HG02943 (cell line): ENCODE measurements around the gene DNAL1.
"Not testable (repeated sequence)": the region's sequence is repeated elsewhere in the genome, so short reads cannot be mapped to it uniquely, and the experiment has no call there.

Source experiments
- ATAC-seq: cut with Tn5 transposase; IDR thresholded peaks from one replicate; pipeline ENCODE4 v1.9.1; 2021; ENCODE audit warnings: mild to moderate bottlenecking, low read depth, moderate library complexity; ENCODE audit not compliant: unreplicated experiment

The DNAL1 gene

GRCh38 chr14:73637830-73638229 lies 7.0 kb upstream of the DNAL1 start:
- ATAC-seq = no peak

DNA sequence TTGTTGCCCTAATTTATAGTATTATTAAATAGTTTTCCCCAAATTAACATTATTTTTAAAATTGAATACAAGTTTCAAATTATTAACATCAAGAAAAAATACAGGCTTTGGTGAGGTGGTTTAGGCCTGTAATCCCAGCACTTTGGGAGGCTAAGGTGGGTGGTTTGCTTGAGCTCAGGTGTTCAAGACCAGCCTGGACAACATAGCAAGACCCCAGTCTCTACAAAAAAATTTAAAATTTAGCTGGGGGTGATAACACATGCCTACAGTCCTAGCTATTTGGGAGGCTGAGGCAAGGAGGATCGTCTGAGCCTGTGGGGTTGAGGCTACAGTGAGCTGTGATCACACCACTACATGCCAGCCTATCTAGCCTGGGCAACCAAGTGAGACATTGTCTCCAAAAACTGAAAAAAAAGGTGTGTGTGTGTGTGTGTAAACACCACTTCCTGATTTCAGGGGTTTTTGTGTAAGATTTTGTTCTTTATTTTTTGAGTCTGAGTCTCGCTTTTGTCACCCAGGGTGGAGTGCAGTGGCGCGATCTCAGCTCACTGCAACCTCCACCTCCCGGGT lies 3.9 kb upstream of the DNAL1 start:
- no peak for ATAC-seq

DNA sequence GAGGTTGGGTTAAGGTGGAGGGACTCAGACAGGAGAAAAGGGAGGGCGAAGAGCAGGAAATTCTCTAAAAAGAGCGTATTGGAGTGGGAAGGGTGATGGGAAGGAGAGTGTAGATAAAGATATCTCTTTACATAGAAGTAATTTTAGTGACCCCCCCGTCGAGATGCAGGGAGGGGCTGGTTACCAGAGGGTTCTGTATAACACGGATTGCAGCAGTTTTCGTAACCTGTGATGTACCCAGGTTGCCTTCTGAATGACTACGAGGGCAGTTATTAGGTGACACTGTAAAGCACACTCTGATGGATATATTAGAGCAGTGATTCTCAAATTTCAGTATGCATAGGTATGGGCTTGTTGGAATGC lies 443 bp downstream of the DNAL1 start:
- no peak for ATAC-seq

- no peak for ATAC-seq
These were observed 6.2 kb downstream of the DNAL1 start for GRCh38 chr14:73651005-73651404.

- ATAC-seq = no peak
These were observed 11.1 kb downstream of the DNAL1 start for GRCh38 chr14:73655851-73656250.

- not testable (repeated sequence) for ATAC-seq
These were observed 14.4 kb downstream of the DNAL1 start for GRCh38 chr14:73659202-73659601.

DNA sequence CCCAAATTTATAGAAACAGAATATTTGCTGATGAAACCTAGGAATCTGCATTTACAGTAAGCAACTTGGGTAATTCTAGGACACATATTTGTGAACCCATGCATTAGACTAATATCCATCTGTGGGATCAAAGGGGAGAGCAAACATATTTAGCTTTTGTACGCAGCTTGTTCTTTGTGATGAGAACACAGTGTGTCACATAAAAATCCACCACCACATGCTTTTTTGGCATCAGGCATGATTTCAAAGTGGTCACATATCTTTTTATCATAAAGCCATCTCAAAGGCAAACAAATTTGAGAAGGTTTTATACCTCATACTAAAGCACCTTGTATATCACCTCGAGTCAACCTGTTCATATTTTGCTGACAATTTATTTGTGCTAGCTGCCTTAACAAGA lies 15.7 kb downstream of the DNAL1 start:
- no peak for ATAC-seq

DNA sequence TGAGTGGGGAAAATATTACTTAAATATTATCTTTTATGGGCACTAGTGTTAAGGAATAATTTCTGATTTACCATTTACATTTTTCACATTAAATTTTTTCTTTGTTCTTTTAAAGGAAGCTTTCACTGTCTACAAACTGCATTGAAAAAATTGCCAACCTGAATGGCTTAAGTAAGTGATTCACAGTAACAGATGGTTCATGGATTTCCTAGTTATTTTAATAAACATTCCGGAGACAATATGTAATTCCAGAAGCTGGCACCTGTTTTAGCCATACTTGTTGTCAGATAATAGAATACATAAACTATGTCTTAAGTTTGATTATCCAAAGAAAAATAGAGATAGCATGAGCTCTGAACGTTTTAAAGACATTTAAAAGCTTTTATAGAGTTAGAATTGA lies 17.1 kb downstream of the DNAL1 start:
- ATAC-seq = no peak

GRCh38 chr14:73662487-73662943 lies 17.7 kb downstream of the DNAL1 start:
- ATAC-seq = no peak

DNA sequence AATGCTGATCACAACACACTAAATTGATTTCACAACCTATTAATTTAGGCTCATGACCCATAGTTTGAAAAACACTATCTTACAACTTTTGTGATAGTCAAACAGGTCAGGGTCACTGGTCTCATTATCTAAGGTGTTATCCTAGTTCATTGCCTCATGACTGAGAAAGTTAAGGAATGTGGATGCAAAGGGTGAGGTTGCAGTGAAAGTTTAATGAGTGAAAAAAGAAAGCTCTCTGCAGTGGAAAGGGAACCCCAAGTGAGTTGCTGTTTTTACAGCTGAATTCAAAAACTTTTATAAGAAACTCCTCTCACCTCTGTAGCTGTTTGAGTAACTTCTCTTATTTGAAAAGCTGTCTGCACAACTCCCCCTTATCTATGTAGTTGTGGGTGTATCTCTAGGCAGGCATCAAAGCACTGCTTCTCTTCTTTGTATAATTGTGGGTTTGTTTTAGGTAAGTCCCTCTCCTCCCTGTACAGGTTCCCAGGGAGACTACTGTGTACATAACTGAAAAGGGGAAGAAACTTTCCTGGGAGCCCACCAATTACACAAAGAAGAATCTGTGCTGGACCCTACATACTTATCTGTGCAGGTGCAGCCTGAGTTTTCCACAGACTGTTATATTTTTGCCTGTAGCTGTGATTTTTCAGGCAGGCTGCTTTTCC lies 18.9 kb downstream of the DNAL1 start:
- ATAC-seq = no peak

DNA sequence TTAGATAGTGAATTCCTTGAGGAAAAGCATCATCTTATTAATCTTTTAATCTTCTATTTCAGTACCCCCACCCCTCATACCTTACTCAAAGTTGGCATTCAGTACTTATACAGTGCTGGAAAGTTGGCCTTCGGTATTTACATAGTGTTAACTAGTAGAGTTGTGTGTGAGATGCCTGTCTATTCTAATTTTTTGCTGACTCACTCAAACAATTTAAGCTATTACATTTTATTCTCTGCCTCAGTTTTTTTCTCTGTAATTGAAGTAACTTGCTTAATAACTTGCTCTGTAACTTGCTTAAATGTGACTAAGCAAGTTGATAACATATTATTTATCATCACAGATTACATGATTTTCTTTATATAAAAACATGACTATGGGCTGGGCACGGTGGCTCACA lies 20.3 kb downstream of the DNAL1 start:
- no peak for ATAC-seq

DNA sequence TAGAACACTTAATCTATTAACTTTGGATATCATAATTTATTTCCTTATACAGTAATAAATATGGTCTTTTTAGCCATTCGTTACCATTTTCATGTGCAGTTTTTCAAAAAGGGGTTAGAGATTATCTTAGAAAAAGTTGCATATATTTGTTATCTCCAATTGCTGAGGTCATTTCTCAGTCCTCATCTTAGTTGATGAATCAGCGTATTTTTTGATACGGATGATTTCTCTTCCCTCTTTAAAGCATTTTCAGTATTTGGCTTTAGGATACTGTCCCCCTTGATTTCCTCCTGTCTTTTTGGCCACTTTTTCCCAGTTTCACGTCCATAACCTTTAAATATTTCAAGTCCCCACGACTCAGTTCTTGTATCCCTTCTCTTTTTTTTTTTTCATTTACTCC lies 21.8 kb downstream of the DNAL1 start:
- ATAC-seq = no peak

DNA sequence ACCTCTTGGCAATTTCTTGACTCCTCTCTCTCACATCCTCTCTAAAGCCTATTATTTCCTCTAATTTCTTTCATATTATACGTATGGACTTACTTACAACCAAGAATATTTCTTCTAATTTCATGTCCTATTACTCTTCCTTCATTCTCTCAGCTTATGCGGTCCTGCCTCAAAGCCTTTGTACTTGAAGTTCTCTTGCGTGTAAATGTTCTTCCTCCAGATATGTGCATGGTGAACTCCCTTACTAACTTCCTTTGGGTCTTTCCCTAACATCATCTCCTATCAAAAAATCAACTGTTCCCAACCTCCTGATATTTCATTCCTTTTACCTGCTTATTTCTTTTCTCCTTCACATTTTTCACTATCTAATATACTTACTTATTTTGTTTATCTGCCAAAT lies 23.1 kb downstream of the DNAL1 start:
- ATAC-seq = no peak

GRCh38 chr14:73674986-73675385 lies 30.2 kb downstream of the DNAL1 start:
- no peak for ATAC-seq

GRCh38 chr14:73678698-73679097 lies 33.9 kb downstream of the DNAL1 start:
- no peak for ATAC-seq

GRCh38 chr14:73680821-73681220 lies 36.0 kb downstream of the DNAL1 start:
- ATAC-seq = no peak

DNA sequence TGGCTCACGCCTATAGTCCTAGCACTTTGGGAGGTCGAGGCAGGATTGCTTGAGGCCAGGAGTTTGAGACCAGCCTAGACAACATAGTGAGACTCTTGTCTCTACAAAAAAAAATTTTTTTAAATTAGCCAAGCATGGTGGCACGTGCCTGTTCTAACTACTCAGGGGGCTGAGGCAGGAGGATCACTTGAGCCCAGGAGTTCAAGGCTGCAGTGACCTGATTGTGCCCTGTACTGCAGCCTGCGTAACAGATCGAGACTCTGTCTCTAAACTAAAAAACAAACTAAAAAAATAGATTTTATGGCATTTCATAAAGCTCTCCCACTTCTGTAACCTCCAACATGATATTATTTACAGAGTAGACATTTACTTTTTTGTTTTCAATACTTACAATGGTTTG lies 39.8 kb downstream of the DNAL1 start:
- no peak for ATAC-seq

GRCh38 chr14:73685328-73685727 lies 40.5 kb downstream of the DNAL1 start:
- ATAC-seq = no peak

GRCh38 chr14:73686901-73687300 lies 42.1 kb downstream of the DNAL1 start:
- ATAC-seq = no peak

DNA sequence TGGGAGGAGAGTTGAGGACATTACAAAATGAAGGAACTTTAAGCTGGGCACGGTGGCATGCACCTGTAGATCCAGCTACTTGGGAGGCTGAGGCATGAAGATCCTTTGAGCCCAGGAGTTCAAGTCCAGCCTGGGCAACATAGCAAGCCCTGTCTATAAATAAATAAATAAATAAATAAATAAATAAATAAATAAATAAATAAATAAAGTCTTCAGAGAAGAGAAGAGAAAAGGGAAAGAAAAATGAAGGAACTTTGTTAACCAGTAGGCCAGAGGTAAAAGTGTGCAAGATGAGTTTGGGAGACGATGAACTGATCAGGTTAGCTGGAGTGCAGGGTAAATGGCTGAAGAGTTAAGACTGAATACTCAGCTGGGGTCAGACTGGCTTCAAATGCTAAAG lies 49.3 kb downstream of the DNAL1 start:
- no peak for ATAC-seq

GRCh38 chr14:73695082-73695481 lies 50.3 kb downstream of the DNAL1 start:
- ATAC-seq = no peak

- no peak for ATAC-seq
These were observed 51.2 kb downstream of the DNAL1 start for GRCh38 chr14:73695997-73696396.
